ENCODE data around the gene NUTM2A. TPM values are rescaled to one million over a fixed set of nuclear protein-coding genes. Genes with fewer than 3 reads are reported as not detected.
A peak's percentile ranks its signal among the peaks of the same experiment; 100 is the strongest.
"Not testable (repeated sequence)": the region's sequence is repeated elsewhere in the genome, so short reads cannot be mapped to it uniquely, and the experiment has no call there.

Gene NUTM2A
- total and polyA plus RNA-seq, 2 donors (not counting 1 experiment from before 2014, with no cell fraction given), result 0.88 to 0.96 TPM

- H3K4me3 Mint-ChIP-seq; H3K4me2 ChIP-seq (replicated peaks; ENCODE audit: low read depth, low read length, poor library complexity, severe bottlenecking); ATAC-seq (ENCODE audit: low read depth); H3K27ac ChIP-seq (ENCODE audit: low read length in 2 of 2); H3K27me3 ChIP-seq (replicated peaks in 1 of 4; ENCODE audit: control extremely low read depth in 1 of 4, control insufficient read depth in 3 of 4, insufficient read depth in 4 of 4, low read length in 3 of 4); H3K9me3 ChIP-seq (ENCODE audit: control extremely low read depth in 1 of 3, control insufficient read depth in 2 of 3, insufficient read depth in 1 of 3, low read length in 2 of 3); H2AFZ ChIP-seq (ENCODE audit: insufficient read depth, low read depth, low read length, poor library complexity, severe bottlenecking); H3K9ac ChIP-seq (ENCODE audit: low read length); POLR2A ChIA-PET; H3K27me3 Mint-ChIP-seq; intact Hi-C loops (cut with micrococcal nuclease); H3K79me2 ChIP-seq (ENCODE audit: control insufficient read depth, insufficient read depth, low read length); H3K9me3 Mint-ChIP-seq (ENCODE audit: insufficient read depth); H3K27ac Mint-ChIP-seq; H4K20me1 ChIP-seq (ENCODE audit: control insufficient read depth, insufficient read depth, low read length, poor library complexity, severe bottlenecking); H3K4me3 ChIP-seq (ENCODE audit: control extremely low read depth in 1 of 5, extremely low read depth in 1 of 5, insufficient read depth in 1 of 5, low read depth in 2 of 5, low read length in 4 of 5); CTCF ChIA-PET; DNase-seq: not testable (repeated sequence)
- H3K4me1 Mint-ChIP-seq, result peaks cover 31% of the 10 kb centered on the region
- H3K36me3 ChIP-seq (replicated peaks in 1 of 2; ENCODE audit: control extremely low read depth in 1 of 2, control insufficient read depth in 1 of 2, extremely low read depth in 1 of 2, insufficient read depth in 2 of 2, low read length in 1 of 2), result peaks cover 0 to 11% of the 10 kb centered on the region in 2 experiments
- 50% methylated on average over 1 of the region's 3 CpGs for WGBS (ENCODE audit: insufficient coverage)
- peaks cover 17 to 19% of the 10 kb centered on the region in 2 donors for H3K4me1 ChIP-seq (ENCODE audit: control insufficient read depth in 2 of 2, insufficient read depth in 2 of 2, low read length in 2 of 2)
Observed at GRCh38 chr10:87187573-87187972, 37.7 kb upstream of the NUTM2A start.

GRCh38 chr10:87191841-87192240 lies 33.4 kb upstream of the NUTM2A start:
- H3K27ac Mint-ChIP-seq; H3K9ac ChIP-seq (ENCODE audit: low read length); H3K9me3 Mint-ChIP-seq (ENCODE audit: insufficient read depth); H3K4me2 ChIP-seq (replicated peaks; ENCODE audit: low read depth, low read length, poor library complexity, severe bottlenecking); H3K4me3 Mint-ChIP-seq; H3K4me1 ChIP-seq (ENCODE audit: control insufficient read depth in 2 of 2, insufficient read depth in 2 of 2, low read length in 2 of 2); H2AFZ ChIP-seq (ENCODE audit: insufficient read depth, low read depth, low read length, poor library complexity, severe bottlenecking); intact Hi-C loops (cut with micrococcal nuclease); H3K4me3 ChIP-seq (ENCODE audit: control extremely low read depth in 1 of 5, extremely low read depth in 1 of 5, insufficient read depth in 1 of 5, low read depth in 2 of 5, low read length in 4 of 5); POLR2A ChIA-PET; H3K27ac ChIP-seq (ENCODE audit: low read length in 2 of 2); H3K27me3 Mint-ChIP-seq; H4K20me1 ChIP-seq (ENCODE audit: control insufficient read depth, insufficient read depth, low read length, poor library complexity, severe bottlenecking); CTCF ChIA-PET; ATAC-seq (ENCODE audit: low read depth); H3K27me3 ChIP-seq (replicated peaks in 1 of 4; ENCODE audit: control extremely low read depth in 1 of 4, control insufficient read depth in 3 of 4, insufficient read depth in 4 of 4, low read length in 3 of 4); H3K4me1 Mint-ChIP-seq; DNase-seq; H3K79me2 ChIP-seq (ENCODE audit: control insufficient read depth, insufficient read depth, low read length); H3K9me3 ChIP-seq (ENCODE audit: control extremely low read depth in 1 of 3, control insufficient read depth in 2 of 3, insufficient read depth in 1 of 3, low read length in 2 of 3): not testable (repeated sequence)
- WGBS (ENCODE audit: insufficient coverage), result 100% methylated on average over 2 of the region's 3 CpGs
- peaks cover 0 to 11% of the 10 kb centered on the region in 2 experiments for H3K36me3 ChIP-seq (replicated peaks in 1 of 2; ENCODE audit: control extremely low read depth in 1 of 2, control insufficient read depth in 1 of 2, extremely low read depth in 1 of 2, insufficient read depth in 2 of 2, low read length in 1 of 2)

- H3K9me3 ChIP-seq (ENCODE audit: control extremely low read depth in 1 of 3, control insufficient read depth in 2 of 3, insufficient read depth in 1 of 3, low read length in 2 of 3); H3K9ac ChIP-seq (ENCODE audit: low read length); H3K27me3 Mint-ChIP-seq; H3K27ac Mint-ChIP-seq; H3K4me1 ChIP-seq (ENCODE audit: control insufficient read depth in 2 of 2, insufficient read depth in 2 of 2, low read length in 2 of 2); H3K27ac ChIP-seq (ENCODE audit: low read length in 2 of 2); H2AFZ ChIP-seq (ENCODE audit: insufficient read depth, low read depth, low read length, poor library complexity, severe bottlenecking); CTCF ChIA-PET; H3K36me3 ChIP-seq (replicated peaks in 1 of 2; ENCODE audit: control extremely low read depth in 1 of 2, control insufficient read depth in 1 of 2, extremely low read depth in 1 of 2, insufficient read depth in 2 of 2, low read length in 1 of 2); H3K27me3 ChIP-seq (replicated peaks in 1 of 4; ENCODE audit: control extremely low read depth in 1 of 4, control insufficient read depth in 3 of 4, insufficient read depth in 4 of 4, low read length in 3 of 4); H3K9me3 Mint-ChIP-seq (ENCODE audit: insufficient read depth); H3K4me2 ChIP-seq (replicated peaks; ENCODE audit: low read depth, low read length, poor library complexity, severe bottlenecking); H4K20me1 ChIP-seq (ENCODE audit: control insufficient read depth, insufficient read depth, low read length, poor library complexity, severe bottlenecking); H3K79me2 ChIP-seq (ENCODE audit: control insufficient read depth, insufficient read depth, low read length); POLR2A ChIA-PET: not testable (repeated sequence)
- ATAC-seq (ENCODE audit: low read depth), result peak; percentile 55
- intact Hi-C loops (cut with micrococcal nuclease), result loop anchor here (10.0 kb wide), 1 partner anchor 106 kb away; the partner anchor contains the start of genes GLUD1 and SHLD2
- 84% methylated on average over 4 of the region's 6 CpGs for WGBS (ENCODE audit: insufficient coverage)
- Mint-ChIP-seq H3K4me3 (peak overlapping the region; percentile 54), H3K4me1 (peaks cover 14% of the 10 kb centered on the region)
- peak; percentile 70 for DNase-seq
- peak overlapping the region in 1 of 5 experiments; percentile 51 for H3K4me3 ChIP-seq (ENCODE audit: control extremely low read depth in 1 of 5, extremely low read depth in 1 of 5, insufficient read depth in 1 of 5, low read depth in 2 of 5, low read length in 4 of 5)
Observed at GRCh38 chr10:87200924-87201323, 24.3 kb upstream of the NUTM2A start.

- WGBS (ENCODE audit: insufficient coverage), result no CpG with 5 or more reads among the region's 4 CpGs
- H3K4me3 ChIP-seq (ENCODE audit: control extremely low read depth in 1 of 5, extremely low read depth in 1 of 5, insufficient read depth in 1 of 5, low read depth in 2 of 5, low read length in 4 of 5); H3K9ac ChIP-seq (ENCODE audit: low read length); H3K36me3 ChIP-seq (replicated peaks in 1 of 2; ENCODE audit: control extremely low read depth in 1 of 2, control insufficient read depth in 1 of 2, extremely low read depth in 1 of 2, insufficient read depth in 2 of 2, low read length in 1 of 2); H3K27me3 ChIP-seq (replicated peaks in 1 of 4; ENCODE audit: control extremely low read depth in 1 of 4, control insufficient read depth in 3 of 4, insufficient read depth in 4 of 4, low read length in 3 of 4); ATAC-seq (ENCODE audit: low read depth); H3K4me2 ChIP-seq (replicated peaks; ENCODE audit: low read depth, low read length, poor library complexity, severe bottlenecking); H3K27ac ChIP-seq (ENCODE audit: low read length in 2 of 2); H4K20me1 ChIP-seq (ENCODE audit: control insufficient read depth, insufficient read depth, low read length, poor library complexity, severe bottlenecking); DNase-seq; H3K9me3 ChIP-seq (ENCODE audit: control extremely low read depth in 1 of 3, control insufficient read depth in 2 of 3, insufficient read depth in 1 of 3, low read length in 2 of 3); H3K4me3 Mint-ChIP-seq; CTCF ChIA-PET; H3K9me3 Mint-ChIP-seq (ENCODE audit: insufficient read depth); POLR2A ChIA-PET; H2AFZ ChIP-seq (ENCODE audit: insufficient read depth, low read depth, low read length, poor library complexity, severe bottlenecking); H3K27ac Mint-ChIP-seq; H3K4me1 ChIP-seq (ENCODE audit: control insufficient read depth in 2 of 2, insufficient read depth in 2 of 2, low read length in 2 of 2); H3K27me3 Mint-ChIP-seq; H3K79me2 ChIP-seq (ENCODE audit: control insufficient read depth, insufficient read depth, low read length): not testable (repeated sequence)
- intact Hi-C loops (cut with micrococcal nuclease), result loop anchor here (10.0 kb wide), 1 partner anchor 110 kb away; the partner anchor contains the start of genes GLUD1 and SHLD2
- peaks cover 14% of the 10 kb centered on the region for H3K4me1 Mint-ChIP-seq
Observed at GRCh38 chr10:87204801-87205200, 20.4 kb upstream of the NUTM2A start.

Data from B cell (primary cell).